HepG2 (cell line): Measurements from ENCODE around the gene ZNRF3. TPM values are rescaled to one million over a fixed set of nuclear protein-coding genes. Genes with fewer than 3 reads are reported as not detected.
A peak's percentile ranks its signal among the peaks of the same experiment; 100 is the strongest.

Experiments used
- AKAP8 ChIP-seq: sonication (generic); formaldehyde crosslinking; IDR thresholded peaks from 2 replicates; pipeline ENCODE4 v1.5.1; 2020; ENCODE audit warnings: mild to moderate bottlenecking, missing genetic modification reagents
- ATAD3A ChIP-seq: sonication (generic); formaldehyde crosslinking; IDR thresholded peaks from 2 replicates; pipeline ENCODE4 v1.4.0; 2020; ENCODE audit warnings: missing genetic modification reagents
- CEBPG ChIP-seq: IDR thresholded peaks from 2 replicates; pipeline ENCODE4 v1.6.1; 2016
- EED ChIP-seq: sonication (generic); formaldehyde crosslinking; IDR thresholded peaks from 2 replicates; pipeline ENCODE4 v1.5.0; 2020; ENCODE audit warnings: mild to moderate bottlenecking, missing genetic modification reagents
- FOXM1 ChIP-seq: sonication (generic); formaldehyde crosslinking; IDR thresholded peaks from 2 replicates; pipeline ENCODE4 v1.5.0; 2020; ENCODE audit warnings: missing genetic modification reagents
- RAD21 ChIP-seq: fragments of 450-650 bp; formaldehyde crosslinking; IDR thresholded peaks from 2 replicates; pipeline ENCODE4 v1.5.0; 2020; ENCODE audit warnings: mild to moderate bottlenecking
- RFXAP ChIP-seq: sonication (generic); formaldehyde crosslinking; IDR thresholded peaks from 2 replicates; pipeline ENCODE4 v1.4.0; 2020; ENCODE audit warnings: missing genetic modification reagents, borderline replicate concordance
- ZBTB26 ChIP-seq: IDR thresholded peaks from 2 replicates; pipeline ENCODE4 v1.6.1; 2016; ENCODE audit warnings: missing compliant biosample characterization, missing genetic modification reagents, borderline replicate concordance
- ZBTB46 ChIP-seq: sonication (generic); formaldehyde crosslinking; IDR thresholded peaks from 2 replicates; pipeline ENCODE4 v1.4.0; 2020; ENCODE audit warnings: mild to moderate bottlenecking, missing genetic modification reagents, borderline replicate concordance
- ZNF207 ChIP-seq: fragments of 450-650 bp; IDR thresholded peaks from 2 replicates; pipeline ENCODE4 v1.6.1; 2016; ENCODE audit warnings: antibody characterized with exemption, borderline replicate concordance
- ZNF234 ChIP-seq: sonication (generic); formaldehyde crosslinking; conservative IDR thresholded peaks from 2 replicates; pipeline ENCODE4 v1.5.1; 2020; ENCODE audit warnings: mild to moderate bottlenecking, missing genetic modification reagents
- ZNF562 ChIP-seq: sonication (generic); formaldehyde crosslinking; IDR thresholded peaks from 2 replicates; pipeline ENCODE4 v1.8.0; 2022; ENCODE audit warnings: missing genetic modification reagents, borderline replicate concordance
- ZNF687 ChIP-seq: sonication (generic); formaldehyde crosslinking; IDR thresholded peaks from 2 replicates; pipeline ENCODE4 v1.5.1; 2020; ENCODE audit warnings: mild to moderate bottlenecking, missing genetic modification reagents, moderate library complexity
- ZNF737 ChIP-seq: sonication (generic); formaldehyde crosslinking; IDR thresholded peaks from 2 replicates; pipeline ENCODE4 v1.5.0; 2020; ENCODE audit warnings: missing genetic modification reagents, mild to moderate bottlenecking, borderline replicate concordance
- ZNF746 ChIP-seq: sonication (generic); formaldehyde crosslinking; IDR thresholded peaks from 2 replicates; pipeline ENCODE4 v1.8.0; 2022; ENCODE audit warnings: mild to moderate bottlenecking, missing genetic modification reagents
- polyA plus RNA-seq, 8 experiments: library from polyadenylated mRNA; depleted of rRNA in 3 of 8; stranded (reverse) in 7 of 8; unstranded in 1 of 8; fragments of >200 nt; fragmentation: Illumina TruSeq in 4 of 8; extraction: Trizol in 4 of 8; gene quantifications; 2 replicates each; pipeline versions ENCODE4 v1.2.1 to v1.2.3, GENCODE V29; 2011 to 2016; ENCODE audit warnings: low read depth in 4 of 8, missing spikeins in 1 of 8, mixed read lengths in 1 of 8; ENCODE audit not compliant: insufficient read depth in 1 of 8
- total RNA-seq, 5 experiments: library from RNA; depleted of rRNA; stranded (reverse); fragments of >200 nt; fragmentation: Illumina TruSeq; extraction: Trizol; gene quantifications; 2 replicates each; pipeline ENCODE4 v1.2.3, GENCODE V29; 2016; ENCODE audit warnings: low read depth in 1 of 5
- TF ChIP-seq, protein P1 (sequence below): sonication (generic); formaldehyde crosslinking; IDR thresholded peaks from 2 replicates; pipeline ENCODE4 v1.4.0; 2020; ENCODE audit warnings: missing genetic modification reagents
- TF ChIP-seq, protein P2 (sequence below): sonication (generic); formaldehyde crosslinking; IDR thresholded peaks from 2 replicates; pipeline ENCODE4 v1.8.0; 2022; ENCODE audit warnings: missing genetic modification reagents, mild to moderate bottlenecking, moderate library complexity, borderline replicate concordance

ZNRF3 gene
- total and polyA plus RNA-seq, 2 of the 13 experiments (the other 11 are each of a cell fraction or from before 2014, with no cell fraction given), result 20.3 to 36.7 TPM

- TF ChIP-seq ZBTB26, result peak; percentile 74; the same call in 1 of the 2 replicates
- TF ChIP-seq ATAD3A (CRISPR knock-in tag), result no peak
- no peak for TF ChIP-seq ZNF207
- TF ChIP-seq, protein P1, sequence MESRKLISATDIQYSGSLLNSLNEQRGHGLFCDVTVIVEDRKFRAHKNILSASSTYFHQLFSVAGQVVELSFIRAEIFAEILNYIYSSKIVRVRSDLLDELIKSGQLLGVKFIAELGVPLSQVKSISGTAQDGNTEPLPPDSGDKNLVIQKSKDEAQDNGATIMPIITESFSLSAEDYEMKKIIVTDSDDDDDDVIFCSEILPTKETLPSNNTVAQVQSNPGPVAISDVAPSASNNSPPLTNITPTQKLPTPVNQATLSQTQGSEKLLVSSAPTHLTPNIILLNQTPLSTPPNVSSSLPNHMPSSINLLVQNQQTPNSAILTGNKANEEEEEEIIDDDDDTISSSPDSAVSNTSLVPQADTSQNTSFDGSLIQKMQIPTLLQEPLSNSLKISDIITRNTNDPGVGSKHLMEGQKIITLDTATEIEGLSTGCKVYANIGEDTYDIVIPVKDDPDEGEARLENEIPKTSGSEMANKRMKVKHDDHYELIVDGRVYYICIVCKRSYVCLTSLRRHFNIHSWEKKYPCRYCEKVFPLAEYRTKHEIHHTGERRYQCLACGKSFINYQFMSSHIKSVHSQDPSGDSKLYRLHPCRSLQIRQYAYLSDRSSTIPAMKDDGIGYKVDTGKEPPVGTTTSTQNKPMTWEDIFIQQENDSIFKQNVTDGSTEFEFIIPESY (CRISPR knock-in tag), result 0 out of 2 replicates have a peak, but pooled peaks have one; percentile 21
- no peak for TF ChIP-seq ZNF737 (CRISPR knock-in tag)
- TF ChIP-seq ZNF687, result peak; percentile 71
- TF ChIP-seq ZBTB46 (CRISPR knock-in tag), result no peak
- TF ChIP-seq ZNF234 (CRISPR knock-in tag), result no peak
- no peak for TF ChIP-seq EED
- no peak for TF ChIP-seq CEBPG (CRISPR knock-in tag)
- TF ChIP-seq ZNF746, result no peak
- no peak for TF ChIP-seq RFXAP (CRISPR knock-in tag)
- TF ChIP-seq, protein P2, sequence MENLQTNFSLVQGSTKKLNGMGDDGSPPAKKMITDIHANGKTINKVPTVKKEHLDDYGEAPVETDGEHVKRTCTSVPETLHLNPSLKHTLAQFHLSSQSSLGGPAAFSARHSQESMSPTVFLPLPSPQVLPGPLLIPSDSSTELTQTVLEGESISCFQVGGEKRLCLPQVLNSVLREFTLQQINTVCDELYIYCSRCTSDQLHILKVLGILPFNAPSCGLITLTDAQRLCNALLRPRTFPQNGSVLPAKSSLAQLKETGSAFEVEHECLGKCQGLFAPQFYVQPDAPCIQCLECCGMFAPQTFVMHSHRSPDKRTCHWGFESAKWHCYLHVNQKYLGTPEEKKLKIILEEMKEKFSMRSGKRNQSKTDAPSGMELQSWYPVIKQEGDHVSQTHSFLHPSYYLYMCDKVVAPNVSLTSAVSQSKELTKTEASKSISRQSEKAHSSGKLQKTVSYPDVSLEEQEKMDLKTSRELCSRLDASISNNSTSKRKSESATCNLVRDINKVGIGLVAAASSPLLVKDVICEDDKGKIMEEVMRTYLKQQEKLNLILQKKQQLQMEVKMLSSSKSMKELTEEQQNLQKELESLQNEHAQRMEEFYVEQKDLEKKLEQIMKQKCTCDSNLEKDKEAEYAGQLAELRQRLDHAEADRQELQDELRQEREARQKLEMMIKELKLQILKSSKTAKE (CRISPR knock-in tag), result no peak
- no peak for TF ChIP-seq ZNF562
- no peak for TF ChIP-seq FOXM1 (CRISPR knock-in tag)
- TF ChIP-seq AKAP8, result no peak
- TF ChIP-seq RAD21, result no peak
Observed at GRCh38 chr22:29031227-29032011, 148.0 kb downstream of the ZNRF3 start (continued).
